CD4-positive, alpha-beta T cell treated with Interleukin-17A for 1 hour (primary cell): Measurements from ENCODE around the gene DCAF11.

Experiments
- DNase-seq: peaks from one replicate; pipeline ENCODE4 v3.0.0-alpha.2; 2020

DCAF11 gene

DNA sequence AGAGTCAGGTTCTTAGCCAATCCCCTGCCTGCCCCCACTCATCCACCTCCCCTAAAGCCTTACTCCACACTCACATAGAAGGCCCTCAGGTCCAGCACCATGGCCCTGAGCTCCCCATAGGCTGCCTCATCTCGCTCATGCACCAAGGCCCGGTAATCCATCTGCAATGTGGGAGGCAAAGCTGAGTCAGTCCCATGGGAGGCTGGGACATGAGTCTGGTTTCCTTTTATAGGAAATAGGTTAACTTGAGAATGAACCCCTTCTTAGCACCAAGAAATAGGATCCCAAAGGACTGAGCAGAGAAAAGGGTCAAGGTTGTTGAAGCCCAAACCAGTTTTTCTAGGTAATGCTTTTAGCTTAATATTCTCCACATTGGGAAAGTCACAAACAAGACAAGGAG lies 28.9 kb downstream of the DCAF11 start:
- no peak for DNase-seq

DNA sequence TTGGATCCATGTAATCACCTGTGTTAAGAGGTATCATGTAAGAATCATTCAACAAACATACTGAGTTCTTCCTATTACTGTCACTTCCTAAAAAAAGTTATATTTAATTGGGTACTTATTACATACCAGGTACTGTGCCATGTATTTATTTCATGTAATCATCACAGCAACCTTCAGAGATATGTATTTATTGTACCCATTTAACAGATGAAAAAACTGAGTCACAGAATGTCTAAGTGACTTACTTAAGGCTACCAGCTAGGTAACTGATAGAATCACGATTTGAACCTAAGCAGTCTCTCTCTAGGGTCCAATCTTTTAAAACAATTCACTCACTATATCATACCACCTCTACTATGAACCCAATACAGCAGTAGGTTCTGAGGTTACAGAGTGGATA lies 29.9 kb downstream of the DCAF11 start:
- no peak for DNase-seq

DNA sequence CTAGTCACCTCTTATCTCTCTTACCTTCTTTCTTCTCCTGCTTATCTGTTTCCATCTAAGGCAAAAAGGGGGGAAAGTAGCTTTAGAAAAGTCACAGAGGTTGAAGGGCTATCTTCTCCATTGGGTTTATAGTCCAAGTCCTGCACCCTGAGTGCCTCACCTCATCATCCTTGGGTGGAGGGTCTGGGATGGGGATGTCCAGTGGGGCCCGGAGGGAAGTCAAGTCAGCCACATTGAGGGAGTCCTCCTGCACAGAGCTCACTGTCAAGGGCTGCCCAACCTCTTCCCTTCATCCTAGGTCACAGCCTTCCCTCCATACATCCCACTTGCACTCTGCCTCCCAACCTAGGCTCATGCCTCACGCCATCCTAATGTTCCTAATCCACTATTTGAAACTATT lies 30.6 kb downstream of the DCAF11 start:
- DNase-seq: no peak

DNA sequence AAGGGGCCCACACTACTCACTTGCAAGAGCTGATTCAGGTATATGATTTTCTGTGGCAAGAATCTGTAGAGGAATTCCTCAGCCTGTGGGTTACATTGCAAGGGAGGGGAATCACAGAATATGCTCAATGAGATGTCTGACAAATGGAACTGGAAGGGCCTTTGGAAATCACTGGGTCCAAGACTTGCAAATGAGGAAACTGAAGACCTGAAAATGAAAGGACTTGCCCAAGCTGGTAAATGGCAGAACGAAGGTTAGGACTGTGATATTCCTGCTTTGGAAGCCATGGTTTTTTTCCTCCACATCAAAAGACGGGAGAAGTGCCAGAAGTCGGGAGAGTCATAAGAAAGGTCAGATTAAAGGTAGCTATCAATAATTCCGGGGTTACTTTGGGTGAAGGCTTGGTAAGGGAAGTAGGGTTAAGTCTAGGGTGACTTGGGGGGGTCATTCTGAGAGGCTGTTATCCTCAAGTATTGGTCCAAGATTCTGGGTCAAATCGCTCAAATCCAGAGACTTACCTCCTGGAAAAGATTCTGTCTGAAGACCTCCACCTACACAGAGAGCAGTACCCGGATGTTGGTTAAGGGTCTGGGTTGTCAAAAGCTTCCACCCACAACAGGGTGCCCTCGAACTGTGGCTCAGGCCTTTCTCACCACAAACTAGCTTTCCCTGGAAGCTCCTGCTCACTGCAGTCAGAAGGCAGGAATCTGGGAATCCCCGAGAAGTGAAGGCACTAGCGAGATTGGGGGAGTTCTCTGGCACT lies 31.3 kb downstream of the DCAF11 start:
- no peak for DNase-seq

DNA sequence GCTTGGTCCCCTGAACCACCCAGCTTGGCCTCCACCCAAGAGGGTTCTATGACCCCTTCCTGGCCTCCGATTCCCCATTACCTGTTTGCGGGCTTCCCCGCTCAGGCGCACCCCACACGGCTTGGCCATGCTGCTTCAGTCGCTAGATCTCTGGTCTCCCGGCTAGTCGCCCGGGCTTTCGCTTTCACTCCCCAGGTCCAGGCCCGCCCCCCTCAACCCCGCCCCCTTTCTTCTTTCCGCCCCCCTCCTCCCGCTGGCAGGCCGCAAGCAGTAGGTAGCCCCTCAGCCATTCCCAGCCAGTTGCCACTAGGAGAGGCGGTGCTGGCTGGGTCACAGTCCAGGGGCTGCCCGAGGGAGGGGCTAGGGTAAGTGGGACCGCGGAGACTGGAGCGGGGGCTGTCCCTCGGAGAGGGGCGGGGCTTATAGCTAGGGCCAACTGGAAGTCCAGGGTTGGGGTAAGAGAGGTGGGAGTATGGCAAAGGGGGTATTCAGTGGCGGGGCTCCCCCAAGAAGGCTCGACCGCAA lies 31.9 kb downstream of the DCAF11 start, which contains the start of gene PSME2:
Gene PSME2 (minus strand): TSS at position 158 of the 525 bp plus-strand sequence. CDS start 29 bp downstream, at position 129.
- DNase-seq: peak; percentile 92

DNA sequence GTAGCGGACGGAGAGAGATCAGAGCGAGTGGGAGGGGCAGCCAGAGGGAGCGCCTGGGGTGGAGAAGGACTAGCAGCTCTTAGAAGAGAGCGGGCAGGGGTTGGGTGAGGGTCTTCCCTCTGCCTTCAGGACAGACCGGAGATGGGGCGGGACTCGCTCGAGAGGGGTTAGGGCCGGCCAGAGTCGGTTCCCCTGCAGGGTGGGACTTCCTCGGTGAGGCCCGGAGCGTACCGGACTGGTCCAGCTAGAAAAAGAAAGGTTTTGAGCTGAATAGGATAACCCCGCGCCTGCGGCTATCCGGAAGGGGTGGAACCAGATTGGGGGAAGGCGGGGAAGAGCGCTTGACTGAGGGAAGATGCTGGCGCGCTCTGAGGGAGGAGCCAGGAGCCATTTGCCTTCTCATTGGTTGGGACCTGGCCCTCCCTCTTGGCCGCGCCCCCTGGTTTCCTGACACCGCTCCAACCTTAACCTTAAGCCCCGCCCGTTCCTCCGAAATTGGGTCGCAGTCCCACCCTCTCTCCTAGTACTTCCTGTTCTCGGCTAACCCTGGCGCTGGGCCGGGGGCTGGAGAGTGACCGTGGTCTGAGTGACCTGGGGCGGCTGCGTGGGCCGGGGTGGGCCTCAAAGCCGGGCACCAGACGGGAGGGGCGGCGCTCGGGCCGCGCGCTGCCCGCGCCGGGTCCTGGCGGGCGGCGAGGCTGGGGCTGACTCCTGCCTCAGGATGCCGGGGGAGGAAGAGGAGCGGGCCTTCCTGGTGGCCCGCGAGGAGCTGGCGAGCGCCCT lies 32.6 kb downstream of the DCAF11 start, which contains the start of gene RNF31:
Gene RNF31 (plus strand): TSS at position 521 of the 783 bp plus-strand sequence. CDS start 201 bp downstream, at position 722.
- peak; percentile 97 for DNase-seq

DNA sequence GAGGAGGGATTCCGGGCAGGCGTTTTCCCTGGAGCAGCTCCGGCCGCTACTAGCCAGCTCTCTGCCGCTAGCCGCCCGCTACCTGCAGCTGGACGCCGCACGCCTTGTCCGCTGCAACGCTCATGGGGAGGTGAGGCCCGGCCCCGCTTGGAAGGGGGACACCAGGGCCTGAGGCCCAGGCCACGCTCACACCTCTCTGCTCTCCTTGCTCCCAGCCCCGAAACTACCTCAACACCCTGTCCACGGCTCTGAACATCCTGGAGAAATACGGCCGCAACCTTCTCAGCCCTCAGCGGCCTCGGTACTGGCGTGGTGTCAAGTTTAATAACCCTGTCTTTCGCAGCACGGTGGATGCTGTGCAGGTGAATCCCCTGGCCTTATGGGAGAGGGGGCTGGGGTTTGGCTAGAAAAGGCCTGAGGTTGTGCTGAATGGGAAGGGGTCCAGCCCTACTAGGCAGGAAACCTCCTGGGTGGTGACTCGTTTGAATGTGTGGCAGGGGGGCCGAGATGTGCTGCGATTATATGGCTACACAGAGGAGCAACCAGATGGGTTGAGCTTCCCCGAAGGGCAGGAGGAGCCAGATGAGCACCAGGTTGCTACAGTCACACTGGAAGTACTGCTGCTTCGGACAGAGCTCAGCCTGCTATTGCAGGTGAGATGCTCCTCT lies 33.3 kb downstream of the DCAF11 start:
- DNase-seq: no peak

DNA sequence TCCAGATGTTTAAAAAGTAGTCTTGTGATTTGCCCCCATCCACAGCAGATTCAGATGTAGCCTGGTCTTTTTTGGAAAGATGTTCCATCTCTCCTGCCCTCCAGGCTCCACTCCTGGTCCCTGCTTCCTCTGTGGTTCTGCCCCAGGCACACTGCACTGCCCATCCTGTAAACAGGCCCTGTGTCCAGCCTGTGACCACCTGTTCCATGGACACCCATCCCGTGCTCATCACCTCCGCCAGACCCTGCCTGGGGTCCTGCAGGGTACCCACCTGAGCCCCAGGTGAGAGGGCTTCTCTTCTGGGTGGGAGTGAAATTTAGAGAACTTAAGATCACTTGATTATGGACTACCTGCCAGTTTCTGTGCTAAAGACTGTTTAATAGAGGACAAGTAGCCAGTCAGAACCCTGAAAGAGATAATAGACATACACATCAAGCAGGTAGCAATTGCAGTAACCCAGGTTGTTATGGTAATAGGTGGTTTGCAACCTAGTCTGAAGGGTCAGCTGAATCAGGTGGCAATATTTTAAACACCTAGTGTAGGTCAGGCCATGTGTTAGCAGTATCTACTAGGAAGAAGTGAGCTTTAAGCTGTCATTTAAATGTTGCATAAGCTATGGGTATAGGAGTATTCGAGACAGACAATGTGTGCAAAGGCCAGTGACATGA lies 34.9 kb downstream of the DCAF11 start:
- no peak for DNase-seq

DNA sequence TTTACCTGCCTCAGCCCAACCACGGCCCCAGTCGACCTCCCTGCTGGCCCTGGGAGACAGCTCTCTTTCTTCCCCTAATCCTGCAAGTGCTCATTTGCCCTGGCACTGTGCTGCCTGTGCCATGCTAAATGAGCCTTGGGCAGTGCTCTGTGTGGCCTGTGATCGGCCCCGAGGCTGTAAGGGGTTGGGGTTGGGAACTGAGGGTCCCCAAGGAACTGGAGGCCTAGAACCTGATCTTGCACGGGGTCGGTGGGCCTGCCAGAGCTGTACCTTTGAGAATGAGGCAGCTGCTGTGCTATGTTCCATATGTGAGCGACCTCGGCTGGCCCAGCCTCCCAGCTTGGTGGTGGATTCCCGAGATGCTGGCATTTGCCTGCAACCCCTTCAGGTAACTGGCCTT lies 35.5 kb downstream of the DCAF11 start:
- no peak for DNase-seq

DNA sequence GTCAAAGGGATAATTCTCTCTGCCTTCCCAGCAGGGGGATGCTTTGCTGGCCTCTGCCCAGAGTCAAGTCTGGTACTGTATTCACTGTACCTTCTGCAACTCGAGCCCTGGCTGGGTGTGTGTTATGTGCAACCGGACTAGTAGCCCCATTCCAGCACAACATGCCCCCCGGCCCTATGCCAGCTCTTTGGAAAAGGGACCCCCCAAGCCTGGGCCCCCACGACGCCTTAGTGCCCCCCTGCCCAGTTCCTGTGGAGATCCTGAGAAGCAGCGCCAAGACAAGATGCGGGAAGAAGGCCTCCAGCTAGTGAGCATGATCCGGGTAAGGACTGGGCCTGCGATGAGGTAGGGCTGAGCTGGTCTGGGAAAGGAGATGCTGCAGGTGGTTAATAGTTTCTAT lies 36.0 kb downstream of the DCAF11 start:
- DNase-seq: no peak

DNA sequence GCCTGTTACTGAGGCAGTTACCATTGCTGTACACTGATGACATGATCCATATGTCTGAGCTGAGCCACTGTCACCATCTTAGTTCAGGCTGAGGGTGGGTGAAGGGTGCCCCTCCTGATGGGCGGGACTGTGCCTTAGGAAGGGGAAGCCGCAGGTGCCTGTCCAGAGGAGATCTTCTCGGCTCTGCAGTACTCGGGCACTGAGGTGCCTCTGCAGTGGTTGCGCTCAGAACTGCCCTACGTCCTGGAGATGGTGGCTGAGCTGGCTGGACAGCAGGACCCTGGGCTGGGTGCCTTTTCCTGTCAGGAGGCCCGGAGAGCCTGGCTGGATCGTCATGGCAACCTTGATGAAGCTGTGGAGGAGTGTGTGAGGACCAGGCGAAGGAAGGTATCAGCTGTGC lies 36.4 kb downstream of the DCAF11 start:
- DNase-seq: no peak

DNA sequence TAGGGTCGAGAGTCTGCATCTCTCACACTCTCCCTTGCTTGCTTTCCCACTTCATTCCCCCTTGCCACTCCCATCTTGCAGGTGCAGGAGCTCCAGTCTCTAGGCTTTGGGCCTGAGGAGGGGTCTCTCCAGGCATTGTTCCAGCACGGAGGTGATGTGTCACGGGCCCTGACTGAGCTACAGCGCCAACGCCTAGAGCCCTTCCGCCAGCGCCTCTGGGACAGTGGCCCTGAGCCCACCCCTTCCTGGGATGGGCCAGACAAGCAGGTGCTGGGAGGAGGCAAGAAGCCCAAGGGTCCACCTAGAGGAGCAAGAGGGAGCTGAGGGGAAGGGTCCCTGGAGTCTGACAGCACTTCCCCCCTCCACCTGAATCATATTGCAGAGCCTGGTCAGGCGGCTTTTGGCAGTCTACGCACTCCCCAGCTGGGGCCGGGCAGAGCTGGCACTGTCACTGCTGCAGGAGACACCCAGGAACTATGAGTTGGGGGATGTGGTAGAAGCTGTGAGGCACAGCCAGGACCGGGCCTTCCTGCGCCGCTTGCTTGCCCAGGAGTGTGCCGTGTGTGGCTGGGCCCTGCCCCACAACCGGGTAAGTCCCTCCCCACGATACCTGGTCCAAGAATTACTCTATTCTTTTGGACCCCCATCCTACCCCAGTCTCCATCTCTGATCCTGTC lies 37.0 kb downstream of the DCAF11 start:
- DNase-seq: no peak

DNA sequence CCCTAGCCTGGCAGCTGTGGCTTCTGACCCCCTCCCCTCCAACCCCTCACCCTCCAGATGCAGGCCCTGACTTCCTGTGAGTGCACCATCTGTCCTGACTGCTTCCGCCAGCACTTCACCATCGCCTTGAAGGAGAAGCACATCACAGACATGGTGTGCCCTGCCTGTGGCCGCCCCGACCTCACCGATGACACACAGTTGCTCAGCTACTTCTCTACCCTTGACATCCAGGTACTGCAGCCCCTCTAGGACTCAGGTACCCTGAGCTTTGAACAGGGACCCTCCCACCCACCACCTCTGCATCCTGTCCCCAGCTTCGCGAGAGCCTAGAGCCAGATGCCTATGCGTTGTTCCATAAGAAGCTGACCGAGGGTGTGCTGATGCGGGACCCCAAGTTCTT lies 40.5 kb downstream of the DCAF11 start:
- no peak for DNase-seq

DNA sequence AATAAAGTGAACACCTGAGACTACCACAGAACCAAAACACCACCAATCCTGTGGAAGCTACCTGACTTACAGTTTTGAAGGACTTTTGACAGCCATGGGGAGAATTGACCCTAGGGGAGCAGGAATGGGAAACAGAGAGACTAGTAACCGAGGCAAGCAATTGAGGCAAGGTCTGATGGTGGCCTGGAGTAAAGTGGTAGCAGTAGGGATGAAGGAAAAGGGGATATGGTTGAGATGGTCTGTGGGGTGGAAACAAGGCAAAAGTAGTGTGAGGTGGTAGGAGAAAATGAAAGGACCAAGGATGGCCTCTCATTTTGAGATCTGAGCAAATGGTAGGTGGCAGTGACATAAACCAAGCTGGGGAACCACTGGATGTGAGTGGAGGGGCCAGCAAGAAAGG lies 42.3 kb downstream of the DCAF11 start:
- DNase-seq: no peak

DNA sequence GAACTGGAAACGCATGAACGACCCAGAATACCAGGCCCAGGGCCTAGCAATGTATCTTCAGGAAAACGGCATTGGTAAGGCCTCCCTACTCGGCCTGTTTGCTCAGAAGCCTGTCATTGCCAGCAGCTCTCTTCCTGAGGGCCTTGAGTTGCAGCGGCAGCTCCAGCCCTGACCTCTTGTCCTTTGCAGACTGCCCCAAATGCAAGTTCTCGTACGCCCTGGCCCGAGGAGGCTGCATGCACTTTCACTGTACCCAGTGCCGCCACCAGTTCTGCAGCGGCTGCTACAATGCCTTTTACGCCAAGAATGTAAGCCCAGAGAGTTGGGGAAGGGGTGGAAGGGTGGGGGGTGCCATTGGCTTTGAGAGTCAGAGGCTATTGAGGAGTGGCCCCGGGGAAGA lies 42.8 kb downstream of the DCAF11 start:
- no peak for DNase-seq

DNA sequence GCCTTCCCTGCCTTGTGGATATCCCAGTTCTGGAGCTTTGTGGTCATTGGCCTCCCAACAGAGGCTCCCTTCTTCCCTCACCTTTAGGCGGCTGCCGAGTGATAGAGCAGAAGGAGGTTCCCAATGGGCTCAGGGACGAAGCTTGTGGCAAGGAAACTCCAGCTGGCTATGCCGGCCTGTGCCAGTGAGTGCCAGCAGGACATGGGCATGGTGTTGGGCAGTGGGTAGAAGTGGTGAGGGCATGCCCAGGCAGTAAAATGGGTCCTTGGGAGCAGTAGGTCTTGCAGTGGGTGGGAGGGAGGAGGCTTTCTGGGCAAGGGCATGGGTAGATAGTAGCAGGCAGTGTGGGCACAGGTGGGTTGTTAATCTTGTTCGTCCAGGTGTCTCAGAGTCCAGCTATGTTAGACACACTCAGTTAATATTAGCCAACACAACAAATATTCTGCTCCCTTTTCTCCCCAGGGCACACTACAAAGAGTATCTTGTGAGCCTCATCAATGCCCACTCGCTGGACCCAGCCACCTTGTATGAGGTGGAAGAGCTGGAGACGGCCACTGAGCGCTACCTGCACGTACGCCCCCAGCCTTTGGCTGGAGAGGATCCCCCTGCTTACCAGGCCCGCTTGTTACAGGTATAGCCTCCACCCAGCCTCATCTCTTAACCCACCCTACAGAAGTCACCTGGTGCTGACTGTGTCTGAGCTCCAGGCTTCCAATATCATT lies 45.4 kb downstream of the DCAF11 start:
- no peak for DNase-seq

DNA sequence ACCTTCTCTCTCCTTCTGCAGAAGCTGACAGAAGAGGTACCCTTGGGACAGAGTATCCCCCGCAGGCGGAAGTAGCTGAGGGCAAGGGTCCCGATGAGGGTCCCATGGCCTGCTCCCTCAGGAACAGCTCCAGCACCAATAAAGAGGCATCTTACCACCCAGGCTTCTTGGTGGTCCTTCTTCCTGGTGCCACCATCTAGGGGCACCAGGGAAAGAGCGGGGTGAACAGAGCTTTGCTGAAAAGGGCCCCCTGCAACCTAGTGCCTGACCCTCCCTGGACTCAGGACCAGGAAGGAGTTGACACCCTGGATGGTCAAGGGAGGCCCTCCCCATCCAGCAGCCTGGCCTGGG lies 45.9 kb downstream of the DCAF11 start:
- DNase-seq: no peak

DNA sequence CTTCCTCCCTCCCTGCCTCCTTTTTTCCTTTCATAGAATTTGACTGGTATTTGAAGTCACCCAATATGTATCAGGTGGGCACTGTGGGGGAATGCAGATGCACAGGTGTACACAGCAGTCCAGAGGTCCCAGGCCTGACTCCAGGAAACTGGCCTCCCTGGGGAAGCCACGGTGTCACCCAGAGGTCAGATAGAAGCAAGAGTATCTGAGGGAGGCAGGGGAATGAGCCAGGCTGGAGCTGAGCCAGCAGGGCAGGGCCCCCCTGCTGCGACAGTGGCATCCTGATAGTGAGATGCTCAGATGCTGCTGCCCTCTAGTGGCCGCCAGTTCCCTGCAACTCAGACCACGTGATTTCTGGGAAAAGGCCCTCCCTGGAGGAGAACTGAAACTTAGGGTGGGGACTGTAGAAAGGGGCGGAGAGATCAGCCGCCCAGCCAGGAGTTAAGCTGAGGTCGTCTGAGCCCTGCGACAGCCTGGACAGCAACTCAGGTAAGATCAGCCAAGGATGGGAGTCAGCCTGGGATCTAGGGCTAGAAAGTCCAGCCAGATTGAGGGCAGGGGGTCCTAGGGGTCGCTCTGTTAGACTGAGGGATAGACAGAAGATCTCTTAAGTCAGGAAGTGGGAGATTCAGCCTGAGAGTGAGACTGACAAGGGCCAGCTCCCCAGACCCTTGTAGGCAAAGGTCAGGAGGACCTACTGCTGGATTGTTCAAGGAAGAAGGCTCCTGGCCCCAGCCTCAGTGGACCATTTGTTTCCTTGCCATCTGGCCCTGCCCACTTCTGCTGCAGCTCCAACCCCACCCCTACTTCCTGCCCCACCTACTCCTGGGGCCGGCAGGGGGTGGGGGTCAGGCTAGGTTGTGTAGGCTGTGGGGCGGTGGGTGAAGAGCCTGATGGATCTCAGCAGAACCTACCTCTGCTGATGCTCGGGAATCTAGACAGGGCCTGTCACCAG lies 46.5 kb downstream of the DCAF11 start, which contains the start of gene IRF9:
Gene IRF9 (plus strand): TSS at position 416 of the 955 bp plus-strand sequence. CDS start 880 bp downstream, outside the sequence.
- DNase-seq: peak; percentile 98

DNA sequence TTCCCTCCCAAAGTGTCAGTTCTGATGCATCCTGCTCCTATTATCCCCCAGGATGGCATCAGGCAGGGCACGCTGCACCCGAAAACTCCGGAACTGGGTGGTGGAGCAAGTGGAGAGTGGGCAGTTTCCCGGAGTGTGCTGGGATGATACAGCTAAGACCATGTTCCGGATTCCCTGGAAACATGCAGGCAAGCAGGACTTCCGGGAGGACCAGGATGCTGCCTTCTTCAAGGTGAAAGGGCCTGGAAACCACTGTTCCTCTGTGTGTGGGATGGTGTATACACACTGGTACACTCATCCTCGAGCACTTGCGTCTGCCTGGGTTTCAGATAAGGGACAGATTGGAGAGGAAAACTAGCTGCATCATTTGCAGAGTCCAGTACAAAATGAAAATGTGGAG lies 47.5 kb downstream of the DCAF11 start:
- DNase-seq: no peak

DNA sequence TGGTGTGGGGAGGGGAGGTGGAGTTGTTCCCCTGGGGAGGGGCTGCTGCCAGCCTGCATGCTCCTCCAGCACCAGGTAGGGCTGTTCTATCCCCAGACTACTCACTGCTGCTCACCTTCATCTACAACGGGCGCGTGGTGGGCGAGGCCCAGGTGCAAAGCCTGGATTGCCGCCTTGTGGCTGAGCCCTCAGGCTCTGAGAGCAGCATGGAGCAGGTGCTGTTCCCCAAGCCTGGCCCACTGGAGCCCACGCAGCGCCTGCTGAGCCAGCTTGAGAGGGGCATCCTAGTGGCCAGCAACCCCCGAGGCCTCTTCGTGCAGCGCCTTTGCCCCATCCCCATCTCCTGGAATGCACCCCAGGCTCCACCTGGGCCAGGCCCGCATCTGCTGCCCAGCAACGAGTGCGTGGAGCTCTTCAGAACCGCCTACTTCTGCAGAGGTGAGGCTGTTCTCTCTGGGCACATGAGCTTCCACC lies 50.0 kb downstream of the DCAF11 start:
- no peak for DNase-seq
